Measurements from ENCODE around the gene NEK11. TPM values are rescaled to one million over a fixed set of nuclear protein-coding genes. Genes with fewer than 3 reads are reported as not detected.

NEK11 gene
- polyA plus RNA-seq, 3 donors = 0.31 to 0.56 (median 0.43) TPM

- no peaks in the 10 kb centered on the region for H3K9me3 ChIP-seq (replicated peaks in 1 of 2; ENCODE audit: control insufficient read depth in 1 of 2, insufficient read depth in 1 of 2, low read length in 2 of 2)
- no peak overlapping the region for H3K4me2 ChIP-seq (replicated peaks; ENCODE audit: extremely low read depth, low read length, poor library complexity, severe bottlenecking)
- Mint-ChIP-seq H3K4me1 (peaks cover 9% of the 10 kb centered on the region), H3K36me3 (peaks cover 15 to 21% of the 10 kb centered on the region in 2 donors), H3K27ac (no peak overlapping the region), H3K4me3 (no peak overlapping the region), H3K9me3 (peaks cover 0 to 11% (median 6%) of the 10 kb centered on the region in 7 donors), H3K27me3 (ENCODE audit: low read depth in 3 of 3) (no peaks in the 10 kb centered on the region)
- peaks cover 8% of the 10 kb centered on the region for H4K20me1 ChIP-seq (ENCODE audit: insufficient read depth, low read length)
- no peak overlapping the region for H3K27ac ChIP-seq (ENCODE audit: low read depth in 1 of 2, low read length in 2 of 2)
- no peaks in the 10 kb centered on the region for H3K4me1 ChIP-seq (ENCODE audit: control insufficient read depth in 1 of 2, insufficient read depth in 2 of 2, low read length in 2 of 2)
- H3K27me3 ChIP-seq (ENCODE audit: control insufficient read depth in 2 of 2, insufficient read depth in 2 of 2, low read length in 2 of 2) = no peaks in the 10 kb centered on the region
- no peaks in the 10 kb centered on the region for H3K79me2 ChIP-seq (ENCODE audit: insufficient read depth, low read length)
- H2AFZ ChIP-seq (ENCODE audit: insufficient read depth, low read depth, low read length, poor library complexity, severe bottlenecking) = no peak overlapping the region
- no peak for TF ChIP-seq CTCF (IDR thresholded peaks at IDR 0.05)
- no peak for DNase-seq
- no CpG with 5 or more reads among the region's 2 CpGs for WGBS (ENCODE audit: insufficient coverage)
- H3K36me3 ChIP-seq (replicated peaks in 1 of 2; ENCODE audit: control insufficient read depth in 1 of 2, insufficient read depth in 2 of 2, low read length in 2 of 2) = peaks cover 0 to 7% of the 10 kb centered on the region in 2 donors
- intact Hi-C loops (cut with micrococcal nuclease) = no loop called here
- no peak overlapping the region for H3K9ac ChIP-seq (ENCODE audit: insufficient read depth, low read length, poor library complexity, severe bottlenecking)
- H3K4me3 ChIP-seq (replicated peaks in 1 of 3; ENCODE audit: low read depth in 2 of 3, low read length in 3 of 3) = no peak overlapping the region
Measured at GRCh38 chr3:131348911-131349310, 322.2 kb downstream of the NEK11 start.

- H3K27ac Mint-ChIP-seq = no peak overlapping the region
- Histone ChIP-seq H3K27ac (ENCODE audit: low read depth in 1 of 2, low read length in 2 of 2) (no peak overlapping the region), H3K4me1 (ENCODE audit: control insufficient read depth in 1 of 2, insufficient read depth in 2 of 2, low read length in 2 of 2) (no peaks in the 10 kb centered on the region), H3K9ac (ENCODE audit: insufficient read depth, low read length, poor library complexity, severe bottlenecking) (no peak overlapping the region), H3K36me3 (replicated peaks in 1 of 2; ENCODE audit: control insufficient read depth in 1 of 2, insufficient read depth in 2 of 2, low read length in 2 of 2) (peaks cover 0 to 7% of the 10 kb centered on the region in 2 donors), H3K79me2 (ENCODE audit: insufficient read depth, low read length) (no peaks in the 10 kb centered on the region), H4K20me1 (ENCODE audit: insufficient read depth, low read length) (peaks cover 13% of the 10 kb centered on the region), H3K9me3 (replicated peaks in 1 of 2; ENCODE audit: control insufficient read depth in 1 of 2, insufficient read depth in 1 of 2, low read length in 2 of 2) (no peaks in the 10 kb centered on the region), H3K27me3 (ENCODE audit: control insufficient read depth in 2 of 2, insufficient read depth in 2 of 2, low read length in 2 of 2) (no peaks in the 10 kb centered on the region), H3K4me2 (replicated peaks; ENCODE audit: extremely low read depth, low read length, poor library complexity, severe bottlenecking) (no peak overlapping the region), H2AFZ (ENCODE audit: insufficient read depth, low read depth, low read length, poor library complexity, severe bottlenecking) (no peak overlapping the region), H3K4me3 (replicated peaks in 1 of 3; ENCODE audit: low read depth in 2 of 3, low read length in 3 of 3) (no peak overlapping the region)
- no peaks in the 10 kb centered on the region for H3K27me3 Mint-ChIP-seq (ENCODE audit: low read depth in 3 of 3)
- WGBS (ENCODE audit: insufficient coverage) = no CpG with 5 or more reads among the region's 5 CpGs
- DNase-seq = no peak
- no peak overlapping the region for H3K4me3 Mint-ChIP-seq
- TF ChIP-seq CTCF (IDR thresholded peaks at IDR 0.05) = no peak
- H3K4me1 Mint-ChIP-seq = peaks cover 9% of the 10 kb centered on the region
- peaks cover 10 to 22% of the 10 kb centered on the region in 2 donors for H3K36me3 Mint-ChIP-seq
- peaks cover 0 to 7% (median 2%) of the 10 kb centered on the region in 7 donors for H3K9me3 Mint-ChIP-seq
- intact Hi-C loops (cut with micrococcal nuclease) = no loop called here
Measured at GRCh38 chr3:131349454-131349853, 322.8 kb downstream of the NEK11 start.
